MCF 10A (cell line): ENCODE measurements around the gene RASGRP3. TPM values are rescaled to one million over a fixed set of nuclear protein-coding genes. Genes with fewer than 3 reads are reported as not detected.

Experiments used
- BruUV-seq: library from RNA; stranded (reverse); fragments of 400-500 nt; replicated peaks from 2 replicates; lab custom pipeline; 2021; lab: Mats Ljungman, UMichigan
- CTCF ChIA-PET: fragments of 300-600 bp; sonication (Branson Sonifier 250); formaldehyde crosslinking; extraction: SDS; loops from one replicate; lab custom pipeline; 2021; ENCODE audit warnings: antibody characterized with exemption, inconsistent platforms; lab: Yijun Ruan, JAX
- POLR2A ChIA-PET: fragments of 300-600, 350-650 bp; sonication (Branson Sonifier 250); formaldehyde crosslinking; extraction: SDS; loops from one replicate; lab custom pipeline; 2020; ENCODE audit warnings: antibody characterized with exemption, inconsistent platforms; lab: Yijun Ruan, JAX
- DNase-seq: peaks from one replicate; pipeline ENCODE4 v3.0.0-alpha.2; 2018; ENCODE audit not compliant: unreplicated experiment
- H3K27ac Mint-ChIP-seq: one replicate; pipeline ENCODE4 v1.8.0; 2022; ENCODE audit warnings: mild to moderate bottlenecking, low read depth, mixed read lengths; ENCODE audit not compliant: unreplicated experiment
- H3K27me3 Mint-ChIP-seq: one replicate; pipeline ENCODE4 v1.8.0; 2022; ENCODE audit warnings: mixed read lengths; ENCODE audit not compliant: insufficient read depth, unreplicated experiment
- H3K36me3 Mint-ChIP-seq: one replicate; pipeline ENCODE4 v1.8.0; 2022; ENCODE audit warnings: mild to moderate bottlenecking, moderate library complexity, mixed read lengths; ENCODE audit not compliant: insufficient read depth, unreplicated experiment
- H3K4me1 Mint-ChIP-seq: one replicate; pipeline ENCODE4 v1.8.0; 2022; ENCODE audit warnings: mixed read lengths; ENCODE audit not compliant: insufficient read depth, unreplicated experiment
- H3K4me3 Mint-ChIP-seq: one replicate; pipeline ENCODE4 v1.8.0; 2022; ENCODE audit warnings: mild to moderate bottlenecking, moderate library complexity, mixed read lengths; ENCODE audit not compliant: unreplicated experiment
- H3K9me3 Mint-ChIP-seq: one replicate; pipeline ENCODE4 v1.8.0; 2022; ENCODE audit warnings: mixed read lengths; ENCODE audit not compliant: unreplicated experiment
- intact Hi-C: fragments of 100-400 bp; cut with micrococcal nuclease; formaldehyde crosslinking; loops from 2 replicates; pipeline ENCODE4 v1.14.1; 2022
- total RNA-seq: library from RNA; stranded (reverse); gene quantifications from 2 replicates; pipeline ENCODE4 v1.2.3, GENCODE V29; 2022
- TF ChIP-seq, protein P1 (sequence below): fragments of 200-600 bp; IDR thresholded peaks from one replicate; pipeline ENCODE4 v1.8.0; 2022; ENCODE audit warnings: antibody characterized with exemption, mild to moderate bottlenecking; ENCODE audit not compliant: unreplicated experiment

Gene RASGRP3
- total RNA-seq, 1 experiment from 2014 or later: 0.26 TPM

DNA sequence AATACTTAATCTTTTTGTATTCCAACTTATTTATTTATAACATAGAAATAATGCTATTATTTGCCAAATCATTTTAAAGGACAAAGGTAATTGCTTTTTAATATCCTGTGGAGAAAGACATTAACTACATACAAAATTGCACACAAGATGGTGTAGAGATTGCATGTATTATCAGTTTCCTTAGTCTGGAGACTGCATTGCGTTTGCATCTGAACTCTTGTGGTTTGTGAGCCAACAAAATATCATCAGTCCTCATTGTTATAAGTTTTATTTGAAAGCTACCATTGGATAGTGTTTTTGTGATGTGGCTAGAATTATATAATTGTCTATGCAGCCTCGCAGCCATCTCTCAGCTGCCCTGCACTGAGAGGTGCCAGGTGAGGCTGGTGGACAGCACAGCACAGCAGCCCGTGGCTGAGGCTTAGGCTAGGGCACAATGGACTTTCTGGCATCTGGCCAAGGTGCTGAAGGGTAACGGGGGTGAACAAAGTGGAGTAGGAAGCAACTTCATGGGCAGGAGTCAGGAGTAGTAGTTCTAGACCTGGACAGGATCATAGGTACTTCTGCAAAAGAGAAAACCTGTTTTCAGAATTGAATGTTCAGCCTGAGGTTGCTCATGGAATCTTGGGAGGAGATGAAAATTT is 15.1 kb downstream of the RASGRP3 start:
- no peaks in the 10 kb centered on the region for H3K27me3 Mint-ChIP-seq
- no peaks in the 10 kb centered on the region for H3K36me3 Mint-ChIP-seq
- CTCF ChIA-PET: no interaction called here

DNA sequence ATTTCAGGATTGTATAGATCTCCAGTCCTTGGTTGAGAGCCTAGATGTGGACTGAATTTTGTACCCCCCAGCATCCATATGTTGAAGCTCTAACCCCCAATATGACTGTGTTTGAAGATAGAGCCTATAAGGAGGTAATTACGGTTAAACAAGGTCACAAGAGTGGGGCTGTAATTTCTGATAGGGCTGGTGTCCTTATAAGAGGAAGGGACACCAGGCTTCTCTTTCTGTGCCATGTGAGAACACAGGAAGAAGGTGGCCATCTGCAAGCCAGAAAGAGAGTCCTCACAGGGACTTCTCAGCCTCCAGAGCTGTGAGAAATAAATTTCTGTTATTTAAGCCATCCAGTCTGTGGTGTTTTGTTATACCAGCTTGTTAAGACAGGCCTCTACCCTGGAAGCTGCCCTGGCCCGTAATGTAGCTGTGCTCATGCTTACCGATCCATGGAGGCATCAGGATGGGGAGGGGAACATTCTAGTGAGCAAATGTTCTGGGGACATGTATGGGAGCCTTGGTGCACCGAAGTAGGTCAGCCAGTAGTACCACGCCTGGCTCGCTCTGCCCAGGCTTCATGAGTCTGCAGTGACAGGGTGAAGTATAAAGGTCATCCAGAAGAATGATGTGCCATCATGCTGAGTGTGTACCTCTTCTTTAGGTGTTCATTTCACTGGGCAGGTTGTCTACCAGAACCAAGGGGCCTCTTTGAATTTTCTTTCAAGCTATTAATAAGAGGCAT is 16.1 kb downstream of the RASGRP3 start:
- no peak overlapping the region for H3K4me3 Mint-ChIP-seq
- ChIA-PET POLR2A (no interaction called here), CTCF (interaction anchor here (0.6 to 1.4 kb wide), 6 partner anchors 17 to 519 kb away, joined by 3 to 5 read pairs (median 3); partner anchors contain the start of gene RASGRP3)
- TF ChIP-seq, protein P1, sequence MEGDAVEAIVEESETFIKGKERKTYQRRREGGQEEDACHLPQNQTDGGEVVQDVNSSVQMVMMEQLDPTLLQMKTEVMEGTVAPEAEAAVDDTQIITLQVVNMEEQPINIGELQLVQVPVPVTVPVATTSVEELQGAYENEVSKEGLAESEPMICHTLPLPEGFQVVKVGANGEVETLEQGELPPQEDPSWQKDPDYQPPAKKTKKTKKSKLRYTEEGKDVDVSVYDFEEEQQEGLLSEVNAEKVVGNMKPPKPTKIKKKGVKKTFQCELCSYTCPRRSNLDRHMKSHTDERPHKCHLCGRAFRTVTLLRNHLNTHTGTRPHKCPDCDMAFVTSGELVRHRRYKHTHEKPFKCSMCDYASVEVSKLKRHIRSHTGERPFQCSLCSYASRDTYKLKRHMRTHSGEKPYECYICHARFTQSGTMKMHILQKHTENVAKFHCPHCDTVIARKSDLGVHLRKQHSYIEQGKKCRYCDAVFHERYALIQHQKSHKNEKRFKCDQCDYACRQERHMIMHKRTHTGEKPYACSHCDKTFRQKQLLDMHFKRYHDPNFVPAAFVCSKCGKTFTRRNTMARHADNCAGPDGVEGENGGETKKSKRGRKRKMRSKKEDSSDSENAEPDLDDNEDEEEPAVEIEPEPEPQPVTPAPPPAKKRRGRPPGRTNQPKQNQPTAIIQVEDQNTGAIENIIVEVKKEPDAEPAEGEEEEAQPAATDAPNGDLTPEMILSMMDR: no peak
- no TSS peak for BruUV-seq
- no peaks in the 10 kb centered on the region for H3K4me1 Mint-ChIP-seq
- no peak overlapping the region for H3K27ac Mint-ChIP-seq
- H3K27me3 Mint-ChIP-seq: no peaks in the 10 kb centered on the region
- DNase-seq: no peak
- intact Hi-C loops: no loop called here
- no peaks in the 10 kb centered on the region for H3K9me3 Mint-ChIP-seq
- H3K36me3 Mint-ChIP-seq: no peaks in the 10 kb centered on the region

More for the DNA sequence above, 15.1 kb downstream of the RASGRP3 start:
- intact Hi-C loops: no loop called here
- POLR2A ChIA-PET: no interaction called here
- TF ChIP-seq, protein P1: no peak
- Mint-ChIP-seq H3K4me1 (no peaks in the 10 kb centered on the region), H3K4me3 (no peak overlapping the region), H3K27ac (no peak overlapping the region), H3K9me3 (peaks cover 10% of the 10 kb centered on the region)
- no peak for DNase-seq
- BruUV-seq: no TSS peak

- DNase-seq: no peak
- no TSS peak for BruUV-seq
- TF ChIP-seq, protein P1: no peak
- no peak overlapping the region for H3K27ac Mint-ChIP-seq
- ChIA-PET POLR2A (interaction anchor here (0.6 kb wide), 1 partner anchor 13 kb away, joined by 3 read pairs; no protein-coding TSS in a partner anchor), CTCF (no interaction called here)
- H3K36me3 Mint-ChIP-seq: no peaks in the 10 kb centered on the region
- H3K27me3 Mint-ChIP-seq: no peaks in the 10 kb centered on the region
- intact Hi-C loops: no loop called here
- H3K4me1 Mint-ChIP-seq: peaks cover 7% of the 10 kb centered on the region
- no peaks in the 10 kb centered on the region for H3K9me3 Mint-ChIP-seq
- H3K4me3 Mint-ChIP-seq: no peak overlapping the region
Observed at GRCh38 chr2:33494155-33494779, 17.8 kb downstream of the RASGRP3 start.
